GM12864 (cell line): ENCODE results near the gene GCM1.

Source experiments
- DNase-seq: peaks from one replicate; pipeline ENCODE4 v3.0.0-alpha.2; 2011; ENCODE audit warnings: low read depth
- H3K4me3 ChIP-seq: 2 replicates; pipeline ENCODE4 v1.5.1; 2011; ENCODE audit warnings: mild to moderate bottlenecking, low read depth, low read length, control low read depth
- TF ChIP-seq, protein P1 (sequence below): IDR thresholded peaks from 2 replicates; pipeline ENCODE4 v1.5.1; 2011; ENCODE audit warnings: low read depth, mild to moderate bottlenecking, moderate library complexity, low read length, control low read depth, inconsistent platforms; ENCODE audit errors: missing control alignments

Gene GCM1

DNA sequence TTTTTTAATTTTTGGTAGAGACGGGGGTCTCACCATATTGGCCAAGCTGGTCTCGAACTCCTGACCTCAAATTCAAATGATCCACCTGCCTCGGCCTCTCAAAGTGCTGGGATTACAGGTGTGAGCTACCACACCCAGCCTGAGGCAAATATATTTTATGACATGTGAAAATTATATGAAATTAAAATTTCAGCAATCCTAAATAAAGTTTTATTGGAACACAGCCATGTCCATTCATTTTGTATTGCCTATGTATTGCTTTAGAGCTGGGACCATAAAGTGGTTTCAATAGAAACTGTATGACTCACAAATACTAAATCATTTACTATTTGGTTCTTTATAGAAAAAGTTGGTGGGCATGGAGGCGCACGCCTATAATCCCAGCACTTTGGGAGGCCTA lies 32.0 kb upstream of the GCM1 start:
- DNase-seq, result no peak
- no peak overlapping the region for H3K4me3 ChIP-seq
- TF ChIP-seq, protein P1, sequence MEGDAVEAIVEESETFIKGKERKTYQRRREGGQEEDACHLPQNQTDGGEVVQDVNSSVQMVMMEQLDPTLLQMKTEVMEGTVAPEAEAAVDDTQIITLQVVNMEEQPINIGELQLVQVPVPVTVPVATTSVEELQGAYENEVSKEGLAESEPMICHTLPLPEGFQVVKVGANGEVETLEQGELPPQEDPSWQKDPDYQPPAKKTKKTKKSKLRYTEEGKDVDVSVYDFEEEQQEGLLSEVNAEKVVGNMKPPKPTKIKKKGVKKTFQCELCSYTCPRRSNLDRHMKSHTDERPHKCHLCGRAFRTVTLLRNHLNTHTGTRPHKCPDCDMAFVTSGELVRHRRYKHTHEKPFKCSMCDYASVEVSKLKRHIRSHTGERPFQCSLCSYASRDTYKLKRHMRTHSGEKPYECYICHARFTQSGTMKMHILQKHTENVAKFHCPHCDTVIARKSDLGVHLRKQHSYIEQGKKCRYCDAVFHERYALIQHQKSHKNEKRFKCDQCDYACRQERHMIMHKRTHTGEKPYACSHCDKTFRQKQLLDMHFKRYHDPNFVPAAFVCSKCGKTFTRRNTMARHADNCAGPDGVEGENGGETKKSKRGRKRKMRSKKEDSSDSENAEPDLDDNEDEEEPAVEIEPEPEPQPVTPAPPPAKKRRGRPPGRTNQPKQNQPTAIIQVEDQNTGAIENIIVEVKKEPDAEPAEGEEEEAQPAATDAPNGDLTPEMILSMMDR, result no peak

DNA sequence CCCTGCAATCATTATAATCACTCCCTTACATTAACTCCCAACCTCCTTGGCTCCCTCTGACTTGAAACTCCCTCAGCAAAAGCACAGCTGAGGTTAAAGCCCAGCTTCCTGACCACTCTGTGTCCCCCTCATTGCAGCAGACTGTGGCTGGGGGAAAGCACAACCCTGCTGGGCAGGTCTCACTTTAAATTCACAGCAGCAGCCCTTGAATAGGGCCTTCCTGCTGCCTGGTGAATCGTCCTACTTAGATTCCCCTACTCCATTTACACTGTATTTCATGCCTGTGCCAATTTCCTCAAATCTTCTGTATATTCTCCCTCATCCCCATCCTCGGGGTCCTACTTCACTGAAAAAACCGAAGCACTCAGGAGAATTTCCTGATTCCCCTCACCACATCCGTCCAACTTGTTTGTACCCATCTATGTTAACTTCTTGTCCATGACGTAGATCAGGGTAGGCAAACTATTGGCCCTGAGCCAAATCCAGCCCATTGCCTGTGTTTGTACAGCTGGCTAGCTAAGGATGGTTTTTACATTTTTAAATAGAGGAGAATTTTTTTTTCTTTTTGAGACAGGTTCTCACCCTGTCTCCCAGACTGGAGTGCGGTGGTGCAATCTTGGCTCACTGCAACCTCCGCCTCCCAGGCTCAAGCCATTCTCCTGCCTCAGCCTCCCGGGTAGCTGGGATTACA lies 31.5 kb upstream of the GCM1 start:
- H3K4me3 ChIP-seq, result no peak overlapping the region
- TF ChIP-seq, protein P1, result no peak
- DNase-seq, result no peak

DNA sequence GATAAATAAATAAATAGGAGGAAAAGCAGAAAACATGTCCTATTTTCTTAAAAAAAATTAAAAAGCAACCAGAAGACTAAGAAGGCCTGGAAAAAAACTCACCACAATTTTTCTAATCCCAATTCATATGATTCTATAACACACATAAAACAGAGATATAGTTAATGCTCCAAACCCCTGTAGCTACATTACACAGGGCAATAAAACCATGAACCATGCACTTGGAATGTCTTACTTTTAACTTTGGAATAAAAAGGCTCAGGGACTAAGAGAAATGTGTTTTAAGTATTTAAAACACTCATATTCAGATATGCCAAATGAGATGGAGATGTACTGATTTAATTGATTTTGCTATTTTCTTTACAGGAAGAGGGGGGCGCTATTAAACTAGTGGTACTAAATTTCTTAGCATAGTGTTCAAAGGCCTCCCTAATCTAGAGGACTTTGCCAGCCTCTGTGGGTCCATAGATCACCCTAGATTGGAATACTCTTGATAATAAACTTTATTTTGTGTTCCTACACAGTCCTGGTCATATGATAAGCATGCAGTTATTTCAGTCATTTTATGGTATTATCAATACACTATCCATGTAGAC lies 30.3 kb upstream of the GCM1 start:
- no peak for DNase-seq
- H3K4me3 ChIP-seq, result no peak overlapping the region
- TF ChIP-seq, protein P1, result no peak

DNA sequence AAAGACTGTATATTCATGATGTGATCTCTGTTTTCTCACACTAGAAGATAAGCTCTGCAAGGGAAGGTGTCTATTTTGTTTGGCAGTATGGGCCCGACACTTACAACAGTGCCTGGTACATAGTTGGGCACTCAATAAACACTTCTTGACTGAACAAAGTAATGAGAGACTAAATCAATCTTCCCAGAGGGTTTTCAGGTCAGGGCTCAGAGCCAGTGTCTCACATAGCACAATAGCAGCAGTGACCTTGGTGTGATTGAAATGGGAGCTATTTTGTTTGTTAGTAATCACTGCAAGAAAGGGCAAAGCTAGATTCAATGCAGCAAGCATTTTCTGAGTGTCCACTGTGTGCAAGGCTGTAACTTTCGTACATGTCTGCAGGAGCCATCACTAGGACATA lies 26.4 kb upstream of the GCM1 start:
- TF ChIP-seq, protein P1, result no peak
- no peak for DNase-seq
- H3K4me3 ChIP-seq, result no peak overlapping the region

DNA sequence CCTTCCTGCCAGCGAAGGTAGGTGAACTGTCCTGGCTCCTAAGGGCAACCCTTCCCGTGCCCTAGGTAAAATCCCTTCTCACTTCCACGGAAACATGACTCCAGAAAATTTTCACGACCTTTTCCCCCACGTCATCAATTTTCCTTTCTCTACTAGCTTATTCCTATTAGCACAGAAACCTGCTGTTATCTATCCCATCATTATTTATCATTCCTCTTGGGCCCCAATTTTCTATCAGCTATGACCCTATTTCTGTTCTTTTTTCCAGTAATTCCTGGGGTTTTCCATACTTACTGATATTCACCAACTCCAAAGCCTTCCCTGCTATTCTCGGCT lies 23.8 kb upstream of the GCM1 start:
- DNase-seq, result no peak
- no peak overlapping the region for H3K4me3 ChIP-seq
- TF ChIP-seq, protein P1, result no peak

DNA sequence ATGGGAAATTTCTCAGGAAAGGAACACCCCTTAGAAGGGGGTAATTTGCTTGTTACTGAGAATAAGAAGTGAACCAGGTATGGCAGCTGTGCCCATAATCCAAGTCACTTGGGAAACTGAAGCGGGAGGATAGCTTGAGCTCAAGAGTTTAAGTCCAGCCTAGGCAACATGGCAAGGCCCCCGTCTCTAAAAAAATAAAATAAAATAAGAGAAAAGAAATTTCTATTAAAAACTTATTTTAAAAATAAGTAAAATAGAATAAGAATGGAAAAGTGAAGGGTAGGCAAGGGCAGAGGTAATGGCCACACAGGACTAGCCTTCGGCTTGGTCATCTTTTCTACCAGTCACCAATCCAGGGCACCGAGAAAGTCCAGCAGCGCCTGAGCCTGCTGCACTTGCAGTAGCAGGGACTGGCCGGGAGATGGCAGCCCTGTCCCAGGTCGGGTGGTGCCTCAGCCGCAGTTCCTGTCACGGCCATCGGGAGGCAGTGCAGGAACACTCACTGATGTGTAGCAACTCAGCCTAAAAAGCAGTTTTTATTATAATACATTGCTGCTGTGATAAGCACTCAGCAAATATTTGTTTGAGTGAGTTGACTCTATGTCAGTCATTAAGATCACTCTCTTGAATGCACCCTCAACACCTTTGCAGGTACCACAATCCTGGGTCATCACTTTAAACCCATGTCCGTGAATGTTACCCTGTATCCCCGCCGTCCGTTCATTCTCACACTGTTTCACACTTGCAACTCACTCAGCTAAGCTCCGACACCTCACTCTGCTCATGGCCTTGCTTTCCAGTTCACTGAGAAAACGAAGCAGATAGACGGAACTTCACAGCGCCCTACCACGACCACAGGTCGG lies 23.2 kb upstream of the GCM1 start:
- H3K4me3 ChIP-seq, result no peak overlapping the region
- TF ChIP-seq, protein P1, result peak; percentile 100
- DNase-seq, result peak; percentile 49
